Astrocyte of the spinal cord (primary cell): ENCODE data around the gene ISLR2.

Source experiments
- DNase-seq: peaks from one replicate; pipeline ENCODE4 v3.0.0; 2011; ENCODE audit warnings: low read depth, low spot score
- H3K4me3 ChIP-seq: 2 replicates; pipeline ENCODE4 v1.5.1; 2011; ENCODE audit warnings: low read depth, mild to moderate bottlenecking, low read length, moderate library complexity
- in situ Hi-C: cut with HindIII; loops from 2 replicates; pipeline ENCODE4 v1.10.0; 2017; ENCODE audit warnings: low sequenced_read_pairs
- TF ChIP-seq, protein P1 (sequence below): IDR thresholded peaks from 2 replicates; pipeline ENCODE4 v1.5.1; 2012; ENCODE audit warnings: low read depth, mild to moderate bottlenecking, low read length, inconsistent platforms

The ISLR2 gene

DNA sequence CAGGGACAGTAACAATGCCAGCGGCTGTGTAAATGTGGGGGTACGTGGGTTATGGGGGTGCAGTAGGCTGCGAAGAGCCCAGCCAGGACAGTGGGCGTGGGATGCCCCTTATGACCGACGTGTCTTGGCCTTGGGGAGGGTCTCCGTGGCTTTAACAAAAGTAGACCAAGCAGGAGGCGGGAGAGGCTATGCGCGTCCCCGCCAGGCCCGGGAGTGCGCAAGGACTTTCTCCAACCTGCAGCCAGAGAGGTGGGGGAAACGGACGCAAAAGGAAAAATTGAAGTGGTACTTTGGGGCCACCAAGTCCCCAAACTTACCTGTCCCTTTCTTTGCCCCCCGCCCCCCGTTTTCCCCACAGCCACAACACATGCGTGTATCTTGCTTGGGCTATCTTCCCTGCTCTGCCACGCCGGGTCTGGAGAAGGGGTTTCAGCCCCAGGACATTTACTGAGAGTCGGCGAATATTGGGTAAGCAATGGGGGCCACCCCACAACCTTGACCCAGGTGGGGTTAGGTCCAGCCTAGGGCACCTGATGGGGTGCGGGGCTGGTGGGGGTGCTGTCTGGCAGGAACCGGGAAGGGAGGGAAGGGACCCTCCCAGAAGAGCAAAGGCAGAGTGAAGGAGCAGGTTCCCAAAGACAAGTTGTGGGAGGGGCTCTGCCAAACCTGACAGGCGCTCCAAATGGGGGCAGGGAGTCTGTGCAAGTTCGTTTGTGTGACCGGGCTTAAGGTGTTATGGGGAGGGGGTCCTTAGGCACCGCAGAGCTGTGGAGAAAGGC, 652 bp downstream of the ISLR2 start:
- H3K4me3 ChIP-seq: peak overlapping the region; percentile 20
- TF ChIP-seq, protein P1, sequence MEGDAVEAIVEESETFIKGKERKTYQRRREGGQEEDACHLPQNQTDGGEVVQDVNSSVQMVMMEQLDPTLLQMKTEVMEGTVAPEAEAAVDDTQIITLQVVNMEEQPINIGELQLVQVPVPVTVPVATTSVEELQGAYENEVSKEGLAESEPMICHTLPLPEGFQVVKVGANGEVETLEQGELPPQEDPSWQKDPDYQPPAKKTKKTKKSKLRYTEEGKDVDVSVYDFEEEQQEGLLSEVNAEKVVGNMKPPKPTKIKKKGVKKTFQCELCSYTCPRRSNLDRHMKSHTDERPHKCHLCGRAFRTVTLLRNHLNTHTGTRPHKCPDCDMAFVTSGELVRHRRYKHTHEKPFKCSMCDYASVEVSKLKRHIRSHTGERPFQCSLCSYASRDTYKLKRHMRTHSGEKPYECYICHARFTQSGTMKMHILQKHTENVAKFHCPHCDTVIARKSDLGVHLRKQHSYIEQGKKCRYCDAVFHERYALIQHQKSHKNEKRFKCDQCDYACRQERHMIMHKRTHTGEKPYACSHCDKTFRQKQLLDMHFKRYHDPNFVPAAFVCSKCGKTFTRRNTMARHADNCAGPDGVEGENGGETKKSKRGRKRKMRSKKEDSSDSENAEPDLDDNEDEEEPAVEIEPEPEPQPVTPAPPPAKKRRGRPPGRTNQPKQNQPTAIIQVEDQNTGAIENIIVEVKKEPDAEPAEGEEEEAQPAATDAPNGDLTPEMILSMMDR: no peak
- DNase-seq: no peak
- in situ Hi-C loops: no loop called here

DNA sequence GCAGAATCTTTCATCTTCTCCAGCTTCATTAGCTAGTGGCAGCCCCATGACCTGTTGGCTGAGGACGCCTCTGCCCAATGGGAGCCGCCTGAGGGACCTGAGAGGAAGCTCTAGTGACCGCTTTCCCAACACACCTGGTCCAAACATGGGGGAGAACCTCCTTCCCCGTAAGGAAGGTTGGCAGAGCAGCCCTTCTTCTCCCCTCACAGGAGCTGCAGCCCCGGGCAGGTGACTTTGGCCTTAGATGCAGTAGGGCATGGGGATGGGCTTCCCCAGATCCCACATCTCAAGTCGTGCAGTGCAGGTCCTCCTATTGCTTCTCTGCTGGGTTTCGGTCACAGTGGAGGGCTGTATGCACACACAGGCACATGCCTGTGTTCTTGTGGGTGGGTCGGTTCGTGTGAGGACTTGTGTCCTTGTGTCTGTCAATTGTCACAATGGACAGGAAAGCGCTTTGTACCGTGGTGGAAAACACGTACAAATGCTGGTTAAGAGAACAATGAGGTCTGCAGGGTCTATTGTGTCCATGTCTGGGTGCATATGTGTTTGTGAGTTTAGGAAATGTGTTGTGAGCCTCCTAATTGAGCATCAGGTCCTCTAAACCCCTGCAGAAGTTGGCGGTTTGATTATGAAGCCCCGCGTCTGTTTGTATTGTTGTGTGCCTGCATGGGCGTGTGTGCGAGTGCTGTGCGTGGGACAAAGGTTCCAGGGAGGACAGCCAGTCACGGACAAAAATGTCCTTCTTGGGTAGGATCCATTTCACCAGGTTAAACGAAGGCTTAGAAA, 1.4 kb downstream of the ISLR2 start:
- TF ChIP-seq, protein P1: no peak
- DNase-seq: no peak
- H3K4me3 ChIP-seq: no peak overlapping the region
- in situ Hi-C loops: no loop called here

DNA sequence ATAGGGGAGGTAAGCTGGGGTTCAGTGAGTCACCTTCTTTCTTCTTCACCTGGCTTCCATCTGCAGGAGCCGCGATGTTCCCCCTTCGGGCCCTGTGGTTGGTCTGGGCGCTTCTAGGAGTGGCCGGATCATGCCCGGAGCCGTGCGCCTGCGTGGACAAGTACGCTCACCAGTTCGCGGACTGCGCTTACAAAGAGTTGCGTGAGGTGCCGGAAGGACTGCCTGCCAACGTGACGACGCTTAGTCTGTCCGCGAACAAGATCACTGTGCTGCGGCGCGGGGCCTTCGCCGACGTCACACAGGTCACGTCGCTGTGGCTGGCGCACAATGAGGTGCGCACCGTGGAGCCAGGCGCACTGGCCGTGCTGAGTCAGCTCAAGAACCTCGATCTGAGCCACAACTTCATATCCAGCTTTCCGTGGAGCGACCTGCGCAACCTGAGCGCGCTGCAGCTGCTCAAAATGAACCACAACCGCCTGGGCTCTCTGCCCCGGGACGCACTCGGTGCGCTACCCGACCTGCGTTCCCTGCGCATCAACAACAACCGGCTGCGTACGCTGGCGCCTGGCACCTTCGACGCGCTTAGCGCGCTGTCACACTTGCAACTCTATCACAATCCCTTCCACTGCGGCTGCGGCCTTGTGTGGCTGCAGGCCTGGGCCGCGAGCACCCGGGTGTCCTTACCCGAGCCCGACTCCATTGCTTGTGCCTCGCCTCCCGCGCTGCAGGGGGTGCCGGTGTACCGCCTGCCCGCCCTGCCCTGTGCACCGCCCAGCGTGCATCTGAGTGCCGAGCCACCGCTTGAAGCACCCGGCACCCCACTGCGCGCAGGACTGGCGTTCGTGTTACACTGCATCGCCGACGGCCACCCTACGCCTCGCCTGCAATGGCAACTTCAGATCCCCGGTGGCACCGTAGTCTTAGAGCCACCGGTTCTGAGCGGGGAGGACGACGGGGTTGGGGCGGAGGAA, 2.6 kb downstream of the ISLR2 start:
- no peak overlapping the region for H3K4me3 ChIP-seq
- TF ChIP-seq, protein P1: no peak
- in situ Hi-C loops: no loop called here
- peak; percentile 32 for DNase-seq

DNA sequence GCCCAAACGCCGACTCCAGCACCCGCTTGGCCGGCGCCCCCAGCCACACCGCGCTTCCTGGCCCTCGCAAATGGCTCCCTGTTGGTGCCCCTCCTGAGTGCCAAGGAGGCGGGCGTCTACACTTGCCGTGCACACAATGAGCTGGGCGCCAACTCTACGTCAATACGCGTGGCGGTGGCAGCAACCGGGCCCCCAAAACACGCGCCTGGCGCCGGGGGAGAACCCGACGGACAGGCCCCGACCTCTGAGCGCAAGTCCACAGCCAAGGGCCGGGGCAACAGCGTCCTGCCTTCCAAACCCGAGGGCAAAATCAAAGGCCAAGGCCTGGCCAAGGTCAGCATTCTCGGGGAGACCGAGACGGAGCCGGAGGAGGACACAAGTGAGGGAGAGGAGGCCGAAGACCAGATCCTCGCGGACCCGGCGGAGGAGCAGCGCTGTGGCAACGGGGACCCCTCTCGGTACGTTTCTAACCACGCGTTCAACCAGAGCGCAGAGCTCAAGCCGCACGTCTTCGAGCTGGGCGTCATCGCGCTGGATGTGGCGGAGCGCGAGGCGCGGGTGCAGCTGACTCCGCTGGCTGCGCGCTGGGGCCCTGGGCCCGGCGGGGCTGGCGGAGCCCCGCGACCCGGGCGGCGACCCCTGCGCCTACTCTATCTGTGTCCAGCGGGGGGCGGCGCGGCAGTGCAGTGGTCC, 3.5 kb downstream of the ISLR2 start:
- in situ Hi-C loops: no loop called here
- DNase-seq: no peak
- TF ChIP-seq, protein P1: no peak
- no peak overlapping the region for H3K4me3 ChIP-seq

DNA sequence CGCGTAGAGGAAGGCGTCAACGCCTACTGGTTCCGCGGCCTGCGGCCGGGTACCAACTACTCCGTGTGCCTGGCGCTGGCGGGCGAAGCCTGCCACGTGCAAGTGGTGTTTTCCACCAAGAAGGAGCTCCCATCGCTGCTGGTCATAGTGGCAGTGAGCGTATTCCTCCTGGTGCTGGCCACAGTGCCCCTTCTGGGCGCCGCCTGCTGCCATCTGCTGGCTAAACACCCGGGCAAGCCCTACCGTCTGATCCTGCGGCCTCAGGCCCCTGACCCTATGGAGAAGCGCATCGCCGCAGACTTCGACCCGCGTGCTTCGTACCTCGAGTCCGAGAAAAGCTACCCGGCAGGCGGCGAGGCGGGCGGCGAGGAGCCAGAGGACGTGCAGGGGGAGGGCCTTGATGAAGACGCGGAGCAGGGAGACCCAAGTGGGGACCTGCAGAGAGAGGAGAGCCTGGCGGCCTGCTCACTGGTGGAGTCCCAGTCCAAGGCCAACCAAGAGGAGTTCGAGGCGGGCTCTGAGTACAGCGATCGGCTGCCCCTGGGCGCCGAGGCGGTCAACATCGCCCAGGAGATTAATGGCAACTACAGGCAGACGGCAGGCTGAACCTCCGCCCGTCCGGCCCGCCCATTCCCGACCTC, 4.1 kb downstream of the ISLR2 start:
- in situ Hi-C loops: no loop called here
- H3K4me3 ChIP-seq: no peak overlapping the region
- DNase-seq: peak; percentile 22
- TF ChIP-seq, protein P1: peak; percentile 62
